ENCODE results near the gene ZSWIM8. TPM values are rescaled to one million over a fixed set of nuclear protein-coding genes. Genes with fewer than 3 reads are reported as not detected.

ZSWIM8 gene
- total RNA-seq, result 100 to 1,000 TPM in 1 of 4 donors, 10 to 100 TPM in 3; 62.2 to 134 (median 63.3) TPM

DNA sequence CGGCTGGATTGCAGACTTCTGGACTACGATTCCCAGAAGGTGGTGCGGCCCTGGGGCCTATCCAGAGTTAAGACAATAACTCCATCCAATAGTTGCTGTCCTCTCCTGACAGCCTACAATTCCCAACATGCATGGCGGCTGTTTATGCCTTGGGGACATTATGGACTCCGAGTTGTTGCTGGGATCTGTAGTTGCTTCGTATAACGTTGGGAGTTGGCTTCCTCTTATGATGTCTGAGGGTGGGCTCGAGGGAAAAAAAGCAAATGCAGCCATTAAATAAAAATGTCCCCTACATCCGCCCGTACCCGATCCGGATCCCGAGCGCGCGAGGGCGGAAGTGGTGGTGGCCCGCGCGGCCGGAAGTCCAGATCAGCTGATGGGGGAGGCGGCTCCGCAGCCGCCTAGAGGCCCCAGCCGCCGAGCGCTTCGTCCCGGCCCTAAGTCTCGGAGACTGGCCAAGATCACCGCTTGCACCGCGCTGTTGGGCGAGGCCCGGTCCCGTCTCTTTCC lies at the start of gene ZSWIM8:
ZSWIM8 (plus strand) TSS at position 396 of the 510 bp plus-strand sequence. CDS start 273 bp downstream, outside the sequence.
- TF ChIP-seq, protein P1, sequence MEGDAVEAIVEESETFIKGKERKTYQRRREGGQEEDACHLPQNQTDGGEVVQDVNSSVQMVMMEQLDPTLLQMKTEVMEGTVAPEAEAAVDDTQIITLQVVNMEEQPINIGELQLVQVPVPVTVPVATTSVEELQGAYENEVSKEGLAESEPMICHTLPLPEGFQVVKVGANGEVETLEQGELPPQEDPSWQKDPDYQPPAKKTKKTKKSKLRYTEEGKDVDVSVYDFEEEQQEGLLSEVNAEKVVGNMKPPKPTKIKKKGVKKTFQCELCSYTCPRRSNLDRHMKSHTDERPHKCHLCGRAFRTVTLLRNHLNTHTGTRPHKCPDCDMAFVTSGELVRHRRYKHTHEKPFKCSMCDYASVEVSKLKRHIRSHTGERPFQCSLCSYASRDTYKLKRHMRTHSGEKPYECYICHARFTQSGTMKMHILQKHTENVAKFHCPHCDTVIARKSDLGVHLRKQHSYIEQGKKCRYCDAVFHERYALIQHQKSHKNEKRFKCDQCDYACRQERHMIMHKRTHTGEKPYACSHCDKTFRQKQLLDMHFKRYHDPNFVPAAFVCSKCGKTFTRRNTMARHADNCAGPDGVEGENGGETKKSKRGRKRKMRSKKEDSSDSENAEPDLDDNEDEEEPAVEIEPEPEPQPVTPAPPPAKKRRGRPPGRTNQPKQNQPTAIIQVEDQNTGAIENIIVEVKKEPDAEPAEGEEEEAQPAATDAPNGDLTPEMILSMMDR (IDR thresholded peaks at IDR 0.05; ENCODE audit: low read depth), result no peak

DNA sequence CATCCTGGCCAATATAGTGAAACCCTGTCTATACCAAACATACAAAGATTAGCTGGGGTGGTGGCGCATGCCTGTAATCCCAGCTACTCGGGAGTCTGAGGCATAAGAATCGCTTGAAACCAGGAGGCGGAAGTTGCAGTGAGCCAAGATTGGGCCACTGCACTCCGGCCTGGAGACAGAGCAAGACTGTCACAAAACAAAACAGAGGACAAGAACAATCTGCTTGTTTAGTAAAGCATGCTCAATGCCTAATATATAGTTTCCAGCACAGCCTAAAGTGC lies 43.0 kb upstream of the ZSWIM8 start:
- TF ChIP-seq, protein P1 (IDR thresholded peaks at IDR 0.05; ENCODE audit: low read depth), result no peak

DNA sequence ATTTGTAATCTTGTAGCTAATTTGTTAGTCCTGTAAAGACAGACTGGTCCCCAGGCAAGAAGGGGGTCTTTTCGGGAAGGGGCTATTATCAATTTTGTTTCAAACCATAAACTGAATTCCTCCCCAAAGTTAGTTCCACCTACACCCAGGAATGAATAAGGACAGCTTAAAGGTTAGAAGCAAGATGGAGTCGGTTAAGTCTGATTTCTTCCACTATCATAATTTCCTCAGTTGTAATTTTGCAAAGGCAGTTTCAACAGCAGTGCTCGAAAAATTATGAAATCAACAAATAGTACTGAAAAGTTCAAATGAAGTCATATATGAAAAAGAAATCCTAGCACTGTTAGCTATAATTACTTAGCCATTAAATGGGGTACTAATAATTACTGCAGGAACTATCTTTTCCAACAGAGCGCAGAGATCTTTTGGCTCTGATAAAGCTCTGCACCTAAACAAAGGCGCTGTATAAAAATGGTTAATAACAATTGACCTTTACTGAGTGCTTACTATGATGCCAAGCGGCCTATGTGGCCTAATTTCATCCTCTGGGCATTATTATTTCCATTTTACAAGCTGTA lies 42.0 kb upstream of the ZSWIM8 start:
- TF ChIP-seq, protein P1 (IDR thresholded peaks at IDR 0.05; ENCODE audit: low read depth), result no peak

- TF ChIP-seq, protein P1 (IDR thresholded peaks at IDR 0.05; ENCODE audit: low read depth), result no peak
These were observed 41.3 kb upstream of the ZSWIM8 start, which contains the start of gene SEC24C for GRCh38 chr10:73743905-73744663. Gene SEC24C, plus strand, starts transcription at chr10:73744372. Its CDS starts 2,461 bp downstream, at chr10:73746833.

- TF ChIP-seq, protein P1 (IDR thresholded peaks at IDR 0.05; ENCODE audit: low read depth), result no peak
These were observed 40.8 kb upstream of the ZSWIM8 start for GRCh38 chr10:73744664-73744975.

DNA sequence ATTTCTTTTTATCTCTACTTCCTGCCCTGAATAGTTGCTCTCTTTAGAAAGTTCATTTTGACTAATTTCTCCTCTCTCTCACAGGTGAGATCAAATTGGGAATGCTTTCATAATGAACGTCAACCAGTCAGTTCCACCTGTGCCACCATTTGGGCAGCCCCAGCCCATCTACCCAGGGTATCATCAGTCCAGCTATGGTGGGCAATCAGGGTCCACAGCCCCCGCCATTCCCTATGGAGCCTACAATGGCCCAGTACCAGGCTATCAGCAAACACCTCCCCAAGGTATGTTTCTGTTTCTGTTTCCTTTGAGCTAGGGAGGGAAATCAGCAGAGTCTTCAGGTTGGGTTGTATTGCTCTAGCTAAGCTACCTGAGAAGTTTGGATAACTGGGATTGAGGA lies 38.7 kb upstream of the ZSWIM8 start:
- TF ChIP-seq, protein P1 (IDR thresholded peaks at IDR 0.05; ENCODE audit: low read depth), result no peak

DNA sequence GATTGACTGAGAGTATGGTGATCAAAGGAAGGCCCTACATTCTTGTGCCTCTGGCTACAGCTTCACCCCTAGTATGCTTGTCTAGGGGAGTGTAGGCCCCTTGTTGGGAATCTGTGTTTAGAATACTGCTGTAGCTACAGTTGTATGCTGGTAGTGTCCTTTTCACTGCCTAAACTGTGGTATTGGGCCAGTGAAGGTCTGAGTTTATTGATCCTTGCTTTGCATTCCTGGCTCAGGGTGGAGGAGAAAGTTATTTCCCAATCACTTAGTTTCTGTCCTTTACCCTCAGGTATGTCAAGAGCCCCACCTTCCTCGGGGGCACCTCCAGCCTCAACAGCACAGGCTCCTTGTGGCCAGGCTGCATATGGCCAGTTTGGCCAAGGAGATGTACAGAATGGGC lies 34.6 kb upstream of the ZSWIM8 start:
- TF ChIP-seq, protein P1 (IDR thresholded peaks at IDR 0.05; ENCODE audit: low read depth), result no peak

All from subcutaneous adipose tissue (tissue), 4 donors.